ENCODE measurements around the gene GCLM. TPM values are rescaled to one million over a fixed set of nuclear protein-coding genes. Genes with fewer than 3 reads are reported as not detected.

The GCLM gene
- total RNA-seq, 1 experiment from 2014 or later: 14.1 TPM

DNA sequence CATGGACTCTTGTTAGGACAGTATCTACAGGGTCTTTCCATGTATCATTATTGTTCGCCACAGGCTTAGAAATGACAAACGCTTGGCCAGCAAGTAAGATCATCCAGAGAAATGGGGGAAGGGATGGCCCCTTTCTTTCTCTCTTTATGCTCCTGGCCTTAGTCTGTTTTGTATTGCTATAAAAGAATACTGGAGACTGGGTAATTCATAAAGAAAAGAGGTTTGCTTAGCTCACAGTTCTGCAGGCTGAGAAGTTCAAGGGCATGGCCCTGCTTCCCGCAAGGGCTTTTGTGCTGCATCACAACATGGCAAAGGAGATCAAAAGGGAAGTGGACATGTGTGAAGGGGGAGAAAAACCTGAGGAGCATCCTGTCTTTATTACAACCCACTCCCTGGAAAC, 71.3 kb downstream of the GCLM start:
- H3K9me3 Mint-ChIP-seq: peaks cover 54% of the 10 kb centered on the region
- no peak for TF ChIP-seq TP53 (CRISPR knock-in tag; IDR thresholded peaks at IDR 0.05)
- no peak for TF ChIP-seq RORB (CRISPR knock-in tag; IDR thresholded peaks at IDR 0.05)
- DNase-seq (ENCODE audit: low spot score) (no peak), ATAC-seq (no peak)
- peaks cover 58% of the 10 kb centered on the region for H3K36me3 Mint-ChIP-seq
- peaks cover 17% of the 10 kb centered on the region for H3K4me1 Mint-ChIP-seq
- CTCF ChIA-PET: no interaction called here
- H3K27ac Mint-ChIP-seq: no peak overlapping the region
- POLR2A ChIA-PET: no interaction called here
- H3K27me3 Mint-ChIP-seq (ENCODE audit: low read depth): peaks cover 10% of the 10 kb centered on the region
- H3K4me3 Mint-ChIP-seq: no peak overlapping the region

Small RNA genes lying within 50 kb of the gene (microRNA-seq; reads per million reads assigned to microRNA genes)
- gene MIR760 (ENCODE audit: borderline number of aligned reads): 75.1 reads per million, percentile 59 among the genes with 10 or more reads in this experiment

Other genes starting within 250 kb of the GCLM start
- 9.3 to 14.8 TPM (median 9.6 TPM) in 3 replicates for gene BCAR3, start 227.6 kb downstream of the GCLM start, total RNA-seq (2021)
- 56.4 to 61.5 TPM (median 61.0 TPM) in 3 replicates for gene DNTTIP2, start 30.2 kb downstream of the GCLM start, total RNA-seq (2021)
- 0.09 to 0.21 TPM (median 0.16 TPM) in 3 replicates for gene ABCA4, start 211.7 kb upstream of the GCLM start, total RNA-seq (2021)